ENCODE results near the gene PGAP2. TPM values are rescaled to one million over a fixed set of nuclear protein-coding genes. Genes with fewer than 3 reads are reported as not detected.

Gene PGAP2
- total and polyA plus RNA-seq, 2 experiments from 2014 or later = 39.3 to 43.2 TPM

GRCh38 chr11:3873712-3874349 is 65.5 kb downstream of the PGAP2 start:
- Mint-ChIP-seq H3K27me3 (ENCODE audit: insufficient read depth, low read depth, poor library complexity) (peaks cover 2% of the 10 kb centered on the region), H3K36me3 (ENCODE audit: low read depth) (no peaks in the 10 kb centered on the region)
- no peak overlapping the region for H3K4me2 ChIP-seq

More at GRCh38 chr11:3873712-3874349, 65.5 kb downstream of the PGAP2 start:
- no peak overlapping the region for H3K4me3 ChIP-seq
- no peak for ATAC-seq
- TF ChIP-seq ZNF462 (CRISPR knock-in tag; IDR thresholded peaks at IDR 0.05) (no peak), ETS1 (IDR thresholded peaks at IDR 0.05) (no peak), REST (IDR thresholded peaks at IDR 0.05; ENCODE audit: unreplicated experiment) (no peak), ZNF114 (CRISPR knock-in tag; IDR thresholded peaks at IDR 0.05) (no peak), ZNF331 (CRISPR knock-in tag; IDR thresholded peaks at IDR 0.05; ENCODE audit: low read depth) (no peak), STAT1 (IDR thresholded peaks at IDR 0.05; ENCODE audit: unreplicated experiment) (no peak), CREB1 (CRISPR knock-in tag; IDR thresholded peaks at IDR 0.05; ENCODE audit: low read depth) (no peak), JUNB (IDR thresholded peaks at IDR 0.05; ENCODE audit: unreplicated experiment) (no peak), EZH2 (IDR thresholded peaks at IDR 0.05; ENCODE audit: low read depth, unreplicated experiment) (no peak), EZH2phosphoT487 (IDR thresholded peaks at IDR 0.05; ENCODE audit: unreplicated experiment) (no peak), NANOG (IDR thresholded peaks at IDR 0.05; ENCODE audit: borderline replicate concordance) (no peak), CTCF (conservative IDR thresholded peaks at IDR 0.05; ENCODE audit: low read depth in 2 of 2) (no peak), POLR2AphosphoS5 (IDR thresholded peaks at IDR 0.05; ENCODE audit: low read depth) (no peak)
- no peaks in the 10 kb centered on the region for H3K79me2 ChIP-seq (replicated peaks; ENCODE audit: insufficient read depth)
- H2AFZ ChIP-seq = no peak overlapping the region
- no peak overlapping the region for H3K27ac ChIP-seq (ENCODE audit: low read depth)
- no peak overlapping the region for H3K4me3 Mint-ChIP-seq
- H3F3A ChIP-seq (replicated peaks; ENCODE audit: low read depth) = no peaks in the 10 kb centered on the region
- H3K27me3 ChIP-seq (ENCODE audit: insufficient read depth) = no peaks in the 10 kb centered on the region
- DNase-seq (ENCODE audit: low spot score) = no peak
- no peaks in the 10 kb centered on the region for H3K9me3 Mint-ChIP-seq
- H4K20me1 ChIP-seq (replicated peaks; ENCODE audit: insufficient read depth) = peaks cover 3% of the 10 kb centered on the region
- no peak overlapping the region for H3K27ac Mint-ChIP-seq
- peaks cover 17% of the 10 kb centered on the region for H3K4me1 ChIP-seq (ENCODE audit: insufficient read depth)
- H3K36me3 ChIP-seq (ENCODE audit: insufficient read depth) = no peaks in the 10 kb centered on the region
- peaks cover 13% of the 10 kb centered on the region for H3K4me1 Mint-ChIP-seq
- no peaks in the 10 kb centered on the region for H3K9me2 ChIP-seq (ENCODE audit: insufficient read depth)
